RWPE2 (cell line): ENCODE data around the gene FANCC.

ENCODE experiments used
- ATAC-seq: fragments of 200-7000 bp; cut with Tn5 transposase; 3 replicates; pipeline ENCODE4 v1.9.1; 2021; ENCODE audit warnings: low read depth
- DNase-seq: peaks from one replicate; pipeline ENCODE4 v3.0.0-alpha.2; 2020; ENCODE audit warnings: low spot score
- H3K27ac ChIP-seq: fragments of 450-650 bp; 2 replicates; pipeline ENCODE4 v1.5.1; 2017; ENCODE audit warnings: mild to moderate bottlenecking; ENCODE audit not compliant: poor library complexity, severe bottlenecking
- H3K27me3 ChIP-seq: fragments of 250-450 bp; sonication (Bioruptor Pico); 2 replicates; pipeline ENCODE4 v1.5.1; 2021; ENCODE audit warnings: mild to moderate bottlenecking, moderate library complexity; ENCODE audit not compliant: insufficient read depth, poor library complexity, severe bottlenecking
- H3K36me3 ChIP-seq: fragments of 250-450 bp; sonication (Bioruptor Pico); 2 replicates; pipeline ENCODE4 v1.5.1; 2020; ENCODE audit warnings: low read depth, mild to moderate bottlenecking, moderate library complexity
- H3K4me1 ChIP-seq: fragments of 250-450 bp; sonication (Bioruptor Pico); 2 replicates; pipeline ENCODE4 v1.5.1; 2021; ENCODE audit warnings: mild to moderate bottlenecking, moderate library complexity; ENCODE audit not compliant: insufficient read depth, poor library complexity, severe bottlenecking
- H3K4me3 ChIP-seq: fragments of 250-450 bp; sonication (Bioruptor Pico); 2 replicates; pipeline ENCODE4 v1.5.1; 2021; ENCODE audit warnings: mild to moderate bottlenecking, moderate library complexity; ENCODE audit not compliant: severe bottlenecking
- H3K9me3 ChIP-seq: fragments of 250-450 bp; sonication (Bioruptor Pico); 2 replicates; pipeline ENCODE4 v1.5.1; 2021; ENCODE audit warnings: mild to moderate bottlenecking, moderate library complexity; ENCODE audit not compliant: severe bottlenecking
- TF ChIP-seq, protein P1 (sequence below): fragments of 450-650 bp; IDR thresholded peaks from one replicate; pipeline ENCODE4 v1.5.1; 2017; ENCODE audit warnings: mild to moderate bottlenecking, moderate library complexity; ENCODE audit not compliant: poor library complexity, severe bottlenecking

Gene FANCC

DNA sequence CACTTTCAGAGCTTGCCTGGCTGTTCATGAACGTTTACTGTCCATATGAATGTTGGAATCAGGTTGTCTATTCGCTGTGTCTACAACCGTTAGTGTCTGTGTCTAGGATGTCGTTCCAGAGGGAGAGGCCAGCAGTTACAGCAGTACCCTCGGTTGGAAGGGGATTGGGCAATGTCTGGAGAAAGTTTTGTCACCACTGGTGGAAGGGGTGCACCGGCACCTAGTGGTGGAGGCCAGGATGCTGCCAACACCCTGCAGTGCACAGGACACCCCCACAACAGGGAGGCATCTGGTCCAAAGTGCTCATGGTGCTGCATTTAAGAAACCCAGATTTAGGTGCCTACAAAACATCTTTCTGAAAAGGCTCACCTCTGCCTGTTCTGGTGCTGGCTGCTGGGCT is 220.7 kb downstream of the FANCC start:
- no peaks in the 10 kb centered on the region for H3K27me3 ChIP-seq
- H3K4me1 ChIP-seq: peaks cover 37% of the 10 kb centered on the region
- TF ChIP-seq, protein P1, sequence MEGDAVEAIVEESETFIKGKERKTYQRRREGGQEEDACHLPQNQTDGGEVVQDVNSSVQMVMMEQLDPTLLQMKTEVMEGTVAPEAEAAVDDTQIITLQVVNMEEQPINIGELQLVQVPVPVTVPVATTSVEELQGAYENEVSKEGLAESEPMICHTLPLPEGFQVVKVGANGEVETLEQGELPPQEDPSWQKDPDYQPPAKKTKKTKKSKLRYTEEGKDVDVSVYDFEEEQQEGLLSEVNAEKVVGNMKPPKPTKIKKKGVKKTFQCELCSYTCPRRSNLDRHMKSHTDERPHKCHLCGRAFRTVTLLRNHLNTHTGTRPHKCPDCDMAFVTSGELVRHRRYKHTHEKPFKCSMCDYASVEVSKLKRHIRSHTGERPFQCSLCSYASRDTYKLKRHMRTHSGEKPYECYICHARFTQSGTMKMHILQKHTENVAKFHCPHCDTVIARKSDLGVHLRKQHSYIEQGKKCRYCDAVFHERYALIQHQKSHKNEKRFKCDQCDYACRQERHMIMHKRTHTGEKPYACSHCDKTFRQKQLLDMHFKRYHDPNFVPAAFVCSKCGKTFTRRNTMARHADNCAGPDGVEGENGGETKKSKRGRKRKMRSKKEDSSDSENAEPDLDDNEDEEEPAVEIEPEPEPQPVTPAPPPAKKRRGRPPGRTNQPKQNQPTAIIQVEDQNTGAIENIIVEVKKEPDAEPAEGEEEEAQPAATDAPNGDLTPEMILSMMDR: peak; percentile 12
- no peak for DNase-seq
- no peaks in the 10 kb centered on the region for H3K9me3 ChIP-seq
- peaks cover 18% of the 10 kb centered on the region for H3K36me3 ChIP-seq
- no peak overlapping the region for H3K4me3 ChIP-seq
- no peak overlapping the region for H3K27ac ChIP-seq
- ATAC-seq: no peak

- no peaks in the 10 kb centered on the region for H3K9me3 ChIP-seq
- H3K27ac ChIP-seq: no peak overlapping the region
- ATAC-seq (no peak), DNase-seq (no peak)
- H3K36me3 ChIP-seq: peaks cover 15% of the 10 kb centered on the region
- no peaks in the 10 kb centered on the region for H3K27me3 ChIP-seq
- TF ChIP-seq, protein P1: no peak
- no peak overlapping the region for H3K4me3 ChIP-seq
- H3K4me1 ChIP-seq: peaks cover 37% of the 10 kb centered on the region
Observed at GRCh38 chr9:95096381-95096780, 221.1 kb downstream of the FANCC start.

- no peak for ATAC-seq
- TF ChIP-seq, protein P1: no peak
- Histone ChIP-seq H3K36me3 (peaks cover 9% of the 10 kb centered on the region), H3K4me1 (peaks cover 37% of the 10 kb centered on the region), H3K27ac (no peak overlapping the region), H3K27me3 (no peaks in the 10 kb centered on the region), H3K4me3 (no peak overlapping the region), H3K9me3 (no peaks in the 10 kb centered on the region)
- DNase-seq: no peak
Observed at GRCh38 chr9:95095641-95096355, 221.7 kb downstream of the FANCC start.

DNA sequence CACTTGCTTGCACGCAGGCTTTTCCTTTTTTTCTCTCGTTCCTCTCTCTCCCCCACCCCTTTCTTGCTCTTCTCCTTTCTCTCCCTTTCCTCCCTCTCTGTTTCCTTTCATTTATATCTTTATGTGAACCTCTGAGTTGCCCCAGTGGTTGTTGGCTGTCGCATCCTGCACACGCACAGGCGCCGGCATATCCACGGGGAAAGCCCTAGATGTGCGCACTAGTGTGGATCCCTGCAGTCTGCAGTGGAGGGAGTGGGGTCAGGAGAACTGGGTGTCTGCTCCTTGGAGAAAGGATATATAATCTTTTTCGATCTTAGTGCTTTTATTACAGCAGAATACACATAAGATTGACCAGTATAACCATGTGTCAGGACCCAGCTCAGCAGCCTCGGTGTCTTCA is 223.5 kb downstream of the FANCC start:
- ATAC-seq: no peak
- Histone ChIP-seq H3K4me3 (no peak overlapping the region), H3K36me3 (peaks cover 7% of the 10 kb centered on the region; the same call in 1 of the 2 replicates), H3K27me3 (no peaks in the 10 kb centered on the region), H3K27ac (no peak overlapping the region), H3K9me3 (no peaks in the 10 kb centered on the region), H3K4me1 (peaks cover 22% of the 10 kb centered on the region)
- TF ChIP-seq, protein P1: no peak
- DNase-seq: no peak

- DNase-seq: no peak
- Histone ChIP-seq H3K27me3 (no peaks in the 10 kb centered on the region), H3K27ac (peak overlapping the region; percentile 94), H3K36me3 (peaks cover 7% of the 10 kb centered on the region; the same call in 1 of the 2 replicates), H3K4me1 (peaks cover 22% of the 10 kb centered on the region), H3K4me3 (no peak overlapping the region), H3K9me3 (no peaks in the 10 kb centered on the region)
- ATAC-seq: no peak
- TF ChIP-seq, protein P1: no peak
Observed at GRCh38 chr9:95093586-95093985, 223.9 kb downstream of the FANCC start.
